Peyer's patch (tissue), 4 donors: ENCODE data around the gene LRRC41. TPM values are rescaled to one million over a fixed set of nuclear protein-coding genes. Genes with fewer than 3 reads are reported as not detected.
"Not testable (repeated sequence)": the region's sequence is repeated elsewhere in the genome, so short reads cannot be mapped to it uniquely, and the experiment has no call there.

Experiments used
- DNase-seq, 3 donors: peaks; one replicate each; pipeline ENCODE4 v3.0.0-alpha.2; 2017 to 2019
- H3K27ac ChIP-seq, 4 donors: fragments of 200-600 bp; sonication (generic); one replicate each; pipeline ENCODE4 v1.5.1; 2016 to 2019
- H3K27me3 ChIP-seq, 2 donors: fragments of 200-600 bp; sonication (generic); one replicate each; pipeline ENCODE4 v1.5.1; 2019
- H3K36me3 ChIP-seq, 3 donors: fragments of 200-600 bp; sonication (generic); one replicate each; pipeline ENCODE4 v1.5.1; 2016 to 2019
- H3K4me1 ChIP-seq, 4 donors: fragments of 200-600 bp; sonication (generic); one replicate each; pipeline ENCODE4 v1.5.1; 2016 to 2019
- H3K4me3 ChIP-seq, 4 donors: fragments of 200-600 bp; sonication (generic); 1 replicate in 3 of 4; 2 replicates in 1 of 4; pipeline ENCODE4 v1.5.1; 2016 to 2019; ENCODE audit warnings: mild to moderate bottlenecking in 1 of 4
- H3K9me3 ChIP-seq, 4 donors: fragments of 200-600 bp; sonication (generic); one replicate each; pipeline ENCODE4 v1.5.1; 2016 to 2019; ENCODE audit warnings: mild to moderate bottlenecking in 1 of 4
- CTCF ChIP-seq, 6 experiments: fragments of 450-650 bp in 4 of 6; fragments of 200-600 bp in 2 of 6; sonication (generic) in 1 of 6; IDR thresholded peaks; one replicate each; pipeline ENCODE4 v1.5.1; 2017 to 2019; ENCODE audit warnings: antibody characterized with exemption in 6 of 6, mild to moderate bottlenecking in 3 of 6, moderate library complexity in 1 of 6
- POLR2A ChIP-seq, 2 donors: fragments of 450-650 bp; IDR thresholded peaks; one replicate each; pipeline ENCODE4 v1.5.1; 2017; ENCODE audit warnings: antibody characterized with exemption in 2 of 2, mild to moderate bottlenecking in 2 of 2, moderate library complexity in 2 of 2
- total RNA-seq, 4 donors: library from RNA; depleted of rRNA; stranded (reverse); fragments of >200 nt; gene quantifications; one replicate each; pipeline ENCODE4 v1.1.0, GENCODE V29; 2016

LRRC41 gene
- total RNA-seq, 4 donors from 2014 or later, result 19.8 to 72.3 (median 65.3) TPM

- no peak for DNase-seq
- Histone ChIP-seq H3K9me3 (no peaks in the 10 kb centered on the region), H3K4me3 (no peak overlapping the region), H3K36me3 (no peaks in the 10 kb centered on the region), H3K27ac (no peak overlapping the region), H3K27me3 (no peaks in the 10 kb centered on the region), H3K4me1 (peaks cover 0 to 5% (median 0%) of the 10 kb centered on the region in 4 donors)
- TF ChIP-seq CTCF (IDR thresholded peaks at IDR 0.05), result no peak
- no peak for TF ChIP-seq POLR2A (IDR thresholded peaks at IDR 0.05)
Observed at GRCh38 chr1:46335081-46335480, 31.7 kb upstream of the LRRC41 start.

- Histone ChIP-seq H3K27me3 (no peaks in the 10 kb centered on the region), H3K27ac (no peak overlapping the region), H3K9me3 (no peaks in the 10 kb centered on the region), H3K36me3 (no peaks in the 10 kb centered on the region), H3K4me1 (no peaks in the 10 kb centered on the region), H3K4me3 (no peak overlapping the region)
- DNase-seq, result no peak
- no peak for TF ChIP-seq CTCF (IDR thresholded peaks at IDR 0.05)
- TF ChIP-seq POLR2A (IDR thresholded peaks at IDR 0.05), result no peak
Observed at GRCh38 chr1:46334030-46334384, 30.6 kb upstream of the LRRC41 start.

DNA sequence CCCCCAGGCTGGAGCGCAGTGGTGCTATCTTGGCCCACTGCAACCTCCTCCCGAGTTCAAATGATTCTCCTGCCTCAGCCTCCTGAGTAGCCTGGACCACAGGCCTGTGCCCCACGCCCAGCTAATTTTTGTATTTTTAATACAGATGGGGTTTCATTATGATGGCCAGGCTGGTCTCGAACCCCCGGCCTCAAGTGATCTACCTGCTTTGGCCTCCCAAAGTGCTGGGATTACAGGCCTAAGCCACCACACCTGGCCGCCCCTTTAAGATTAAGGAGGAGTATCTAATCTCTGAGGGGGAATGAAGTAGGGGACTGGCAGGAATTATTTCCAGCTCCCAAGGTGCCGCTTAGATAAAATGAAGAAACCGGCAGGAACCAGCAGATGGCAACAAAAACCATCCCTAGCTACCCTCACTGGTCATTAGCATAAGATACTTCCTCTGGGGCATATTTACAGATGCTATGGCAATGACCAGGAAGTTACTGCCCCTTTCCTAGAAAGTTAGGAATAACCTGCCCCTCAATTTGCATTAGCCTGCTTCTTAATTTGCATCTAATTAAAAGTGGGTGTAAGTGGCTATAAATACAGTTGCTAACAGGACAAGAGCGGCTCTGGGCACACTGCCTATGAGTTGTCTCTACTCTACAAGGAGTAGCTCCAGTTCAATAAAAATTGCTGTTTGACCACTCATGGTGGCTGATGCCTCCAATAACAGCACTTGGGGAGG, 30.0 kb upstream of the LRRC41 start:
- no peaks in the 10 kb centered on the region for H3K27me3 ChIP-seq
- no peaks in the 10 kb centered on the region for H3K36me3 ChIP-seq
- H3K27ac ChIP-seq, result no peak overlapping the region
- DNase-seq, result peak in 1 of 3 donors; percentile 56
- no peaks in the 10 kb centered on the region for H3K9me3 ChIP-seq
- H3K4me3 ChIP-seq, result no peak overlapping the region
- TF ChIP-seq CTCF (IDR thresholded peaks at IDR 0.05) (peak in 4 of 6 experiments; percentile 30 to 50 (median 40)), POLR2A (IDR thresholded peaks at IDR 0.05) (no peak)
- no peaks in the 10 kb centered on the region for H3K4me1 ChIP-seq

- not testable (repeated sequence) for H3K36me3 ChIP-seq, H3K4me1 ChIP-seq, H3K4me3 ChIP-seq, H3K9me3 ChIP-seq, H3K27me3 ChIP-seq
- peak overlapping the region in 2 of 4 donors; percentile 74 to 76 for H3K27ac ChIP-seq
- peak in 1 of 3 donors; percentile 47 for DNase-seq
Observed at GRCh38 chr1:46331786-46332540, 28.5 kb upstream of the LRRC41 start.

DNA sequence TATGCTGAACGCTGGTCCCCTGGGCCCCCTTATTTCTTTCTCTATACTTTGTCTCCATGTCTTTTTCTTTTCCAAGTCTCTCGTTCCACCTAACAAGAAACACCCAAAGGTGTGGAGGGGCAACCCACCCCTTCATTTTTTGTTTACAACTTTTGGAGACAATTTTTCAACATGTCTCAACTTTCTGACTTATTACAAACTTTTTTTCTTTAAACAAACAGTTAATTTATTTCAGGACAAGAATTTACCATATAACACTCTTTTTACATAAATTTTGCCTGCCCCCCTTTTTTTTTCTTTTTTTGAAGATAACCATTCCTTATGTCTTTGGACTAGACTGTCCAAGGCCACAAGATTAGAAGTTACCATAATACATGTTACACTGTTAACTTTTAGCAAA, 27.0 kb upstream of the LRRC41 start:
- not testable (repeated sequence) for H3K9me3 ChIP-seq, H3K27me3 ChIP-seq, H3K4me1 ChIP-seq, H3K36me3 ChIP-seq, DNase-seq, H3K4me3 ChIP-seq, H3K27ac ChIP-seq

DNA sequence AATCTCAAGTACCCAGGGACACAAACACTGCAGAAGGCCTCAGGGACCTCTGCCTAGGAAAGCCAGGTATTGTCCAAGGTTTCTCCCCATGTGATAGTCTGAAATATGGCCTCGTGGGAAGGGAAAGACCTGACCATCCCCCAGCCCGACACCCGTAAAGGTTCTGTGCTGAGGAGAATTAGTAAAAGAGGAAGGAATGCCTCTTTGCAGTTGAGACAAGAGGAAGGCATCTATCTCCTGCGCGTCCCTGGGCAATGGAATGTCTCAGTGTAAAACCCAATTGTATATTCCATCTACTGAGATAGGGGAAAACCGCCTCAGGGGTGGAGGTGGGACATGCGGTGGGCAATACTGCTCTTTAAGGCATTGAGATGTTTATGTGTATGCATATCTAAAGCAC, 26.4 kb upstream of the LRRC41 start:
- H3K36me3 ChIP-seq, H3K4me1 ChIP-seq, H3K27me3 ChIP-seq, H3K4me3 ChIP-seq, H3K9me3 ChIP-seq, H3K27ac ChIP-seq: not testable (repeated sequence)
- DNase-seq, result peak in 1 of 3 donors; percentile 18

GRCh38 chr1:46328182-46328581, 24.8 kb upstream of the LRRC41 start:
- DNase-seq, H3K9me3 ChIP-seq, H3K4me1 ChIP-seq, H3K27ac ChIP-seq, H3K27me3 ChIP-seq, H3K36me3 ChIP-seq, H3K4me3 ChIP-seq: not testable (repeated sequence)

GRCh38 chr1:46325285-46326076, 22.1 kb upstream of the LRRC41 start:
- H3K36me3 ChIP-seq, H3K9me3 ChIP-seq, H3K4me1 ChIP-seq, H3K27me3 ChIP-seq, H3K4me3 ChIP-seq: not testable (repeated sequence)
- peak in 1 of 3 donors; percentile 37 for DNase-seq
- peak overlapping the region in 2 of 4 donors; percentile 40 to 59 for H3K27ac ChIP-seq

GRCh38 chr1:46322191-46322590, 18.8 kb upstream of the LRRC41 start:
- not testable (repeated sequence) for H3K27ac ChIP-seq, H3K9me3 ChIP-seq, H3K4me1 ChIP-seq, H3K4me3 ChIP-seq, H3K36me3 ChIP-seq, DNase-seq, H3K27me3 ChIP-seq

- not testable (repeated sequence) for H3K27me3 ChIP-seq, H3K9me3 ChIP-seq, H3K27ac ChIP-seq, H3K4me3 ChIP-seq, DNase-seq, H3K4me1 ChIP-seq
- peaks cover 0 to 29% (median 0%) of the 10 kb centered on the region in 3 donors for H3K36me3 ChIP-seq
Observed at GRCh38 chr1:46319960-46320914, 16.8 kb upstream of the LRRC41 start.
